Activated CD4-positive, alpha-beta memory T cell treated with anti-CD3 and anti-CD28 coated beads for 36 hours (primary cell): ENCODE measurements around the gene BRD8. TPM values are rescaled to one million over a fixed set of nuclear protein-coding genes. Genes with fewer than 3 reads are reported as not detected.
"Not testable (repeated sequence)": the region's sequence is repeated elsewhere in the genome, so short reads cannot be mapped to it uniquely, and the experiment has no call there.

Experiments used
- CTCF ChIA-PET: fragments of 350-600 bp; sonication (Branson Sonifier 250); formaldehyde crosslinking; loops from one replicate; lab custom pipeline; 2021; ENCODE audit warnings: antibody characterized with exemption, inconsistent platforms; lab: Charles Lee
- POLR2A ChIA-PET: fragments of 350-600 bp; sonication (Branson Sonifier 250); formaldehyde crosslinking; loops from one replicate; lab custom pipeline; 2021; ENCODE audit warnings: antibody characterized with exemption; lab: Charles Lee
- DNase-seq: peaks from one replicate; pipeline ENCODE4 v3.0.0-alpha.2; 2020
- H3K27ac Mint-ChIP-seq: one replicate; pipeline ENCODE4 v1.8.0; 2021; ENCODE audit warnings: mixed read lengths
- H3K27me3 Mint-ChIP-seq: one replicate; pipeline ENCODE4 v1.8.0; 2021; ENCODE audit warnings: mixed read lengths
- H3K36me3 Mint-ChIP-seq: one replicate; pipeline ENCODE4 v1.8.0; 2021; ENCODE audit warnings: mixed read lengths
- H3K4me1 Mint-ChIP-seq: one replicate; pipeline ENCODE4 v1.8.0; 2021; ENCODE audit warnings: low read depth, mixed read lengths
- H3K4me3 Mint-ChIP-seq: one replicate; pipeline ENCODE4 v1.8.0; 2021; ENCODE audit warnings: mild to moderate bottlenecking, mixed read lengths
- H3K9me3 Mint-ChIP-seq: one replicate; pipeline ENCODE4 v1.8.0; 2021; ENCODE audit warnings: mixed read lengths
- intact Hi-C: fragments of 100-400 bp; cut with micrococcal nuclease; formaldehyde crosslinking; loops from one replicate; pipeline ENCODE4 v1.15.1; 2023
- total RNA-seq, 2 experiments: library from RNA; stranded (reverse); gene quantifications; one replicate each; pipeline ENCODE4 v1.2.3, GENCODE V29; 2021

The BRD8 gene
- total RNA-seq, 2 experiments from 2014 or later: 62.9 to 65.8 TPM

DNA sequence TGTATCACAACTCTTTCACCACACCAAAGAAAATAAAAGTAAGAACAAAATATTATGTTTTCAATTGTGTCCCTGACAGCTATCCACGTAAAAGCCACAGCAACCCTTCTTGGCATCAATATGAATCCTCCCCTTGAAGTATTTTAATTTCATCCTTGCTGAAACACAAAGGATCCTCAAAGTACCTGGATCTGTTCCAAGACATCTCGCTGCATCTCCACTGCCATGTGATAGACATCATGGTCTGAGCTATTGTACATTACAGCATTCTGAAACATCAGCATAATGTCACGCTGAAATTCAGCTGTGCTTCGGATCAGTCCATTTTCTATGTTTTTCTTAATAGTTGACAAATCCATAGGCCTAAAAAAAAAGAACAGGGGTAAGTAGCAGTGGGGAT is 17.7 kb downstream of the BRD8 start:
- CTCF ChIA-PET: interaction anchor here (0.6 kb wide), 1 partner anchor 27 kb away, joined by 3 read pairs; no protein-coding TSS in a partner anchor
- no peak for DNase-seq
- H3K27me3 Mint-ChIP-seq: no peaks in the 10 kb centered on the region
- H3K4me1 Mint-ChIP-seq: no peaks in the 10 kb centered on the region
- POLR2A ChIA-PET: no interaction called here
- intact Hi-C loops: no loop called here
- H3K27ac Mint-ChIP-seq: no peak overlapping the region
- peaks cover 74% of the 10 kb centered on the region for H3K36me3 Mint-ChIP-seq
- H3K4me3 Mint-ChIP-seq: no peak overlapping the region
- H3K9me3 Mint-ChIP-seq: no peaks in the 10 kb centered on the region

DNA sequence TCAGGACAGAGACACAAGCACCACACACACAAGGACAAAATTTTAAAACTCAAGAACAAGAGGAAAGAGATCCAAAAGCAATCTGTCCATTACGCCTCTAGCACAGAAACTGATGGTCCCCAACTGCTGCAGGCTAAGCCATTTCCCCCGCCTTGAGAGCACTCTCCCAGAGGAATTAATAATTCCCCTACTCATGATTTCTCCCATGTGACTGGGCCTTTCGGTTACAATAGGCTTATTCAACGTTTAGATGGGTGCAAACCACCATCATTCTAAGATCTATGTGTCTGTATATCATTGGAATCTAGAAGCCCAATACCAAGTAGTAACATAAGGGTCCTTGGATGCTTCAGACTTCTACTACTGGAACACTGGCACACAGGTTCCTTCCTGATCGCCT is 18.8 kb downstream of the BRD8 start:
- intact Hi-C loops: no loop called here
- H3K36me3 Mint-ChIP-seq: peaks cover 65% of the 10 kb centered on the region
- POLR2A ChIA-PET: no interaction called here
- no peaks in the 10 kb centered on the region for H3K27me3 Mint-ChIP-seq
- CTCF ChIA-PET: no interaction called here
- H3K4me1 Mint-ChIP-seq: no peaks in the 10 kb centered on the region
- no peaks in the 10 kb centered on the region for H3K9me3 Mint-ChIP-seq
- no peak overlapping the region for H3K4me3 Mint-ChIP-seq
- no peak for DNase-seq
- H3K27ac Mint-ChIP-seq: no peak overlapping the region

DNA sequence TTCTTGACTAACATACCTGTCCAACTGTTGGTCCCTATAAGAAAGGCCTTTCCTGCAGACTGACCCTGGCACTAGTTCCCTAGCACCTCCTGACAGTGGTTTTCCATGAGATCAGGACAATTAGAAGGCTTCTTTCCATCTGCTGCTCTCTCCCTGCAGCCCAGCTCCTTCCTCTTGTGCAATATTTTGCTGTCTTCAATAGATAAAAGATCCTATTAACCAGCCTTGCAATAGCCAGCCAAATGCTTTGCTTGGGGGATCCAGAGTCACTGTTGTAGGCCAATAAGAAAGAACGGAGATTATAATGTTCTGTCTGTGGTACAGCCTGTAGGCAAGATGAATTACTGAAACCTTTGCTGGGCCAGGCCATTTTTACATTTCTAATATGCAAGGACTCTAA is 20.8 kb downstream of the BRD8 start:
- POLR2A ChIA-PET: no interaction called here
- Mint-ChIP-seq H3K27me3 (no peaks in the 10 kb centered on the region), H3K36me3 (peaks cover 46% of the 10 kb centered on the region), H3K9me3 (no peaks in the 10 kb centered on the region), H3K4me3 (no peak overlapping the region), H3K4me1 (no peaks in the 10 kb centered on the region), H3K27ac (no peak overlapping the region)
- intact Hi-C loops: no loop called here
- DNase-seq: no peak
- CTCF ChIA-PET: no interaction called here

GRCh38 chr5:138155977-138156376 is 22.5 kb downstream of the BRD8 start:
- CTCF ChIA-PET: interaction anchor here (0.7 kb wide), 1 partner anchor 59 kb away, joined by 5 read pairs; no protein-coding TSS in a partner anchor
- H3K4me1 Mint-ChIP-seq, H3K27ac Mint-ChIP-seq, DNase-seq, H3K4me3 Mint-ChIP-seq, H3K9me3 Mint-ChIP-seq, intact Hi-C loops, H3K27me3 Mint-ChIP-seq: not testable (repeated sequence)
- POLR2A ChIA-PET: interaction anchor here (0.6 kb wide), 1 partner anchor 1441 kb away, joined by 3 read pairs; no protein-coding TSS in a partner anchor
- peaks cover 38% of the 10 kb centered on the region for H3K36me3 Mint-ChIP-seq

DNA sequence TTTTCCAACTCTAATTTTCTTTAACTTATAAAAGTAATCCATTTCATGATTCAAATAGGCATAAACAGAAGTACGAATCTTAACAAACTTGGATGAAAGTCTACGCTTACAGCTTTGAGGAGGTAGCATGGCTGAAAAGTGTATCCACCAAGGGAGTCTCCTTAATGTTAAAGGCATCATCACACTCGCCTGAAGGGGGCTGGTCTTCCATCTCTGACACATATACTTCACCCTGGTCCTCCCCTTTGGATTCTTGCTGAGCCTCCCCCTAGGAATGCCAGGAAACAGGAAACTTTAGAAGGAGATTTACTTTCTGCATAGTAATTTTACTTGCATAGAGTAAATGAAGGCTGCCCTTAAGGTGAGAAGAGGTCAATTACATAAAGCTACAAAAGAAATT is 28.9 kb downstream of the BRD8 start:
- Mint-ChIP-seq H3K27me3 (no peaks in the 10 kb centered on the region), H3K4me1 (no peaks in the 10 kb centered on the region), H3K27ac (no peak overlapping the region), H3K4me3 (no peak overlapping the region), H3K36me3 (no peaks in the 10 kb centered on the region), H3K9me3 (no peaks in the 10 kb centered on the region)
- intact Hi-C loops: no loop called here
- no peak for DNase-seq
- ChIA-PET CTCF (interaction anchor here (0.9 to 2.0 kb wide), 3 partner anchors 16 to 114 kb away, joined by 3 to 7 read pairs (median 6); no protein-coding TSS in a partner anchor), POLR2A (no interaction called here)

GRCh38 chr5:138148811-138149210 is 29.6 kb downstream of the BRD8 start:
- H3K4me3 Mint-ChIP-seq: no peak overlapping the region
- ChIA-PET CTCF (interaction anchor here (0.9 to 1.6 kb wide), 2 partner anchors 72 to 113 kb away, joined by 3 to 7 read pairs; no protein-coding TSS in a partner anchor), POLR2A (no interaction called here)
- no peaks in the 10 kb centered on the region for H3K36me3 Mint-ChIP-seq
- H3K9me3 Mint-ChIP-seq: no peaks in the 10 kb centered on the region
- H3K27ac Mint-ChIP-seq: no peak overlapping the region
- no peaks in the 10 kb centered on the region for H3K27me3 Mint-ChIP-seq
- no peaks in the 10 kb centered on the region for H3K4me1 Mint-ChIP-seq
- no peak for DNase-seq
- intact Hi-C loops: no loop called here

DNA sequence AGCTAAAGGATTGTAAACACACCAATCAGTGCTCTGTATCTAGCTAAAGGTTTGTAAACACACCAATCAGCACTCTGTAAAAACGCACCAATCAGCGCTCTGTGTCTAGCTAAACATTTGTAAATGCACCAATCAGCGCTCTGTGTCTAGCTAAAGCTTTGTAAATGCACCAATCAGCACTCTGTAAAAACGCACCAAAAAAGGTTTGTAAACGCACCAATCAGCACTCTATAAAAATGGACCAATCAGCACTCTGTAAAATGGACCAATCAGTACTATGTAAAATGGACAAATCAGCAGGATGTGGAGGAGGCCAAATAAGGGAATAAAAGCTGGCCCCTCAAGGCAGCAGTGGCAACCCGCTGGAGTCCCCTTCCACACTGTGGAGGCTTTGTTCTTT is 34.9 kb downstream of the BRD8 start:
- CTCF ChIA-PET: interaction anchor here (0.9 to 1.0 kb wide), 2 partner anchors 66 to 365 kb away, joined by 3 read pairs; no protein-coding TSS in a partner anchor
- DNase-seq, H3K27ac Mint-ChIP-seq, POLR2A ChIA-PET, H3K4me1 Mint-ChIP-seq, H3K9me3 Mint-ChIP-seq, H3K27me3 Mint-ChIP-seq, intact Hi-C loops, H3K4me3 Mint-ChIP-seq, H3K36me3 Mint-ChIP-seq: not testable (repeated sequence)

GRCh38 chr5:138141734-138142133 is 36.7 kb downstream of the BRD8 start:
- Mint-ChIP-seq H3K36me3 (no peaks in the 10 kb centered on the region), H3K27ac (no peak overlapping the region), H3K27me3 (peaks cover 2% of the 10 kb centered on the region), H3K4me3 (no peak overlapping the region), H3K9me3 (no peaks in the 10 kb centered on the region), H3K4me1 (no peaks in the 10 kb centered on the region)
- ChIA-PET CTCF (no interaction called here), POLR2A (no interaction called here)
- no peak for DNase-seq
- intact Hi-C loops: no loop called here

- ChIA-PET CTCF (interaction anchor here (1.1 to 1.7 kb wide), 2 partner anchors 63 to 362 kb away, joined by 6 to 11 read pairs; no protein-coding TSS in a partner anchor), POLR2A (no interaction called here)
- DNase-seq: no peak
- Mint-ChIP-seq H3K36me3 (no peaks in the 10 kb centered on the region), H3K4me3 (no peak overlapping the region), H3K27me3 (peaks cover 7% of the 10 kb centered on the region), H3K9me3 (no peaks in the 10 kb centered on the region), H3K27ac (no peak overlapping the region), H3K4me1 (no peaks in the 10 kb centered on the region)
- intact Hi-C loops: no loop called here
Measured at GRCh38 chr5:138140268-138140667, 38.2 kb downstream of the BRD8 start.

DNA sequence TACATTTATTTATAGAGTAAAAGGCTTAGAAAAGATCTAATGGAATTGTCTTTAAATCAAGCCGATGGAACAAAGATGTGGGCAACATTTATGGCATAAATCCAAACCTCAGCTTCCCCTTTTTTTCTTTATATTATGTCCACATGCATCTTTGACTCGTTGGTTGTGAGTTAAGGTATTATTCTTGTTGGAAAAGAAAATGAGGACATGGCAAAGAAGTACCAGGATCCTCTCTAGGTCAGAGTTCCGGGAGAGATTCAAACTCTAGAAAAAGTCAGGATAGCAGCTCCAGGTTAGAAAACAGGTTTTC is 38.7 kb downstream of the BRD8 start:
- no peak overlapping the region for H3K27ac Mint-ChIP-seq
- no peak for DNase-seq
- CTCF ChIA-PET: interaction anchor here (1.1 to 1.7 kb wide), 2 partner anchors 62 to 361 kb away, joined by 6 to 11 read pairs; no protein-coding TSS in a partner anchor
- intact Hi-C loops: loop anchor here (10.0 kb wide), 1 partner anchor 385 kb away; the partner anchor contains the start of gene HNRNPA0
- H3K4me3 Mint-ChIP-seq: no peak overlapping the region
- peaks cover 7% of the 10 kb centered on the region for H3K27me3 Mint-ChIP-seq
- no peaks in the 10 kb centered on the region for H3K36me3 Mint-ChIP-seq
- no peaks in the 10 kb centered on the region for H3K4me1 Mint-ChIP-seq
- H3K9me3 Mint-ChIP-seq: no peaks in the 10 kb centered on the region
- POLR2A ChIA-PET: no interaction called here

GRCh38 chr5:138138949-138139780 is 39.3 kb downstream of the BRD8 start, which contains the start of gene NME5:
TSS of gene NME5 (minus strand) at chr5:138139428. CDS start at chr5:138138780, 648 bp downstream.
- intact Hi-C loops: loop anchor here (10.0 kb wide), 1 partner anchor 384 kb away; the partner anchor contains the start of gene HNRNPA0
- H3K27ac Mint-ChIP-seq: no peak within 1 kb of the TSS
- no peaks in the 10 kb centered on the region for H3K9me3 Mint-ChIP-seq
- ChIA-PET POLR2A (no interaction called here), CTCF (interaction anchor here (1.7 kb wide), 1 partner anchor 62 kb away, joined by 11 read pairs; no protein-coding TSS in a partner anchor)
- H3K27me3 Mint-ChIP-seq: peaks cover 7% of the 10 kb centered on the region
- H3K4me1 Mint-ChIP-seq: no peaks in the 10 kb centered on the region
- DNase-seq: peak; percentile 11
- no peaks in the 10 kb centered on the region for H3K36me3 Mint-ChIP-seq
- no peak within 1 kb of the TSS for H3K4me3 Mint-ChIP-seq

DNA sequence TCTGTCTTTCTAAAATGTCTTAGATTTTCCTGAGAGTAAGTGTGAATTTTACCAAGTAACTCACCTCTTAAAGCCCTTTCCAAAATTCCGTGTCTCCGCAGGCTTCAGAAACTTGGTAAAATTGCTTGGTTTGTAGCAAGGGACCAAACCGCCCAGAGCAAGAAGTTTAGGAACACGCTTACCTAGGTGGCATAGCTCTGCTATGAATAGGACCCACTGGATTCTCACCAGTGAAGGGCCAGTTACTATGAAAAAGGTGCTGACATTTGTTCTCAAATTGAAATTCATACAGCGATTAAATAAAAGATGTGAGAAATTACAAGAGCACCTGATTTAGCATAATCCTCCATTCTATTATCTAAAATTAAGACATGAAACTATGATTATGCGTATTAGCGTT is 45.9 kb downstream of the BRD8 start:
- H3K27ac Mint-ChIP-seq: no peak overlapping the region
- no peak overlapping the region for H3K4me3 Mint-ChIP-seq
- no peaks in the 10 kb centered on the region for H3K36me3 Mint-ChIP-seq
- ChIA-PET POLR2A (no interaction called here), CTCF (interaction anchor here (0.7 to 3.5 kb wide), 12 partner anchors 44 to 1131 kb away, joined by 3 to 90 read pairs (median 6); partner anchors contain the start of gene WNT8A)
- no peaks in the 10 kb centered on the region for H3K9me3 Mint-ChIP-seq
- peaks cover 9% of the 10 kb centered on the region for H3K27me3 Mint-ChIP-seq
- no peak for DNase-seq
- intact Hi-C loops: loop anchor here (2.0 to 10.0 kb wide), 4 partner anchors 64 to 505 kb away; partner anchors contain the start of gene HNRNPA0
- peaks cover 2% of the 10 kb centered on the region for H3K4me1 Mint-ChIP-seq
